Gastroesophageal sphincter (tissue), 4 donors: ENCODE results near the gene F10. TPM values are rescaled to one million over a fixed set of nuclear protein-coding genes. Genes with fewer than 3 reads are reported as not detected.

Source experiments
- ATAC-seq: fragments of 150-250 bp; one replicate; pipeline ENCODE4 v1.9.1; 2016; ENCODE audit warnings: mild to moderate bottlenecking, moderate library complexity
- H3K27ac ChIP-seq, 4 donors: fragments of 200-600 bp; sonication (generic) in 3 of 4; 1 replicate in 3 of 4; 2 replicates in 1 of 4; pipeline ENCODE4 v1.5.1; 2016 to 2019
- H3K27me3 ChIP-seq: fragments of 200-600 bp; sonication (generic); one replicate; pipeline ENCODE4 v1.5.1; 2019
- H3K36me3 ChIP-seq, 2 donors: fragments of 200-600 bp; sonication (generic); one replicate each; pipeline ENCODE4 v1.5.1; 2019; ENCODE audit warnings: control low read depth in 1 of 2
- H3K4me1 ChIP-seq, 3 donors: fragments of 200-600 bp; sonication (generic); 1 replicate in 2 of 3; 2 replicates in 1 of 3; pipeline ENCODE4 v1.5.1; 2016 to 2019; ENCODE audit warnings: control low read depth in 2 of 3
- H3K4me3 ChIP-seq, 2 donors: fragments of 200-600 bp; sonication (generic); one replicate each; pipeline ENCODE4 v1.5.1; 2019; ENCODE audit warnings: mild to moderate bottlenecking in 1 of 2, moderate library complexity in 1 of 2
- H3K9me3 ChIP-seq, 3 donors: fragments of 200-600 bp; sonication (generic); one replicate each; pipeline ENCODE4 v1.5.1; 2017 to 2019; ENCODE audit warnings: control low read depth in 2 of 3
- CTCF ChIP-seq, 4 experiments: fragments of 200-600 bp in 2 of 4; fragments of 450-650 bp in 2 of 4; sonication (generic) in 1 of 4; IDR thresholded peaks; one replicate each; pipeline ENCODE4 v1.5.1; 2017 to 2019; ENCODE audit warnings: antibody characterized with exemption in 4 of 4, mild to moderate bottlenecking in 2 of 4, moderate library complexity in 2 of 4
- EP300 ChIP-seq: sonication (generic); formaldehyde crosslinking; IDR thresholded peaks from one replicate; pipeline ENCODE4 v1.6.1; 2017; ENCODE audit warnings: antibody characterized with exemption, mild to moderate bottlenecking
- POLR2A ChIP-seq, 2 donors: fragments of 450-650 bp; IDR thresholded peaks; one replicate each; pipeline ENCODE4 v1.6.1; 2017; ENCODE audit warnings: antibody characterized with exemption in 2 of 2, mild to moderate bottlenecking in 2 of 2, moderate library complexity in 1 of 2
- POLR2AphosphoS5 ChIP-seq: sonication (generic); formaldehyde crosslinking; IDR thresholded peaks from one replicate; pipeline ENCODE4 v1.6.1; 2017; ENCODE audit warnings: antibody characterized with exemption
- WGBS, 2 donors: methylation state at CpG; one replicate each; pipeline ENCODE4 v1.1.5; 2018; ENCODE audit warnings: low coverage in 1 of 2; 5-methylcytosine and 5-hydroxymethylcytosine counted together
- total RNA-seq, 4 donors: library from RNA; depleted of rRNA; stranded (reverse); fragments of >200 nt; gene quantifications; one replicate each; pipeline ENCODE4 v1.1.0, GENCODE V29; 2016

F10 gene
- total RNA-seq, 4 donors from 2014 or later = 6.9 to 51.7 (median 12.0) TPM

GRCh38 chr13:113144255-113144629 lies 21.6 kb downstream of the F10 start:
- no peak for ATAC-seq
- peaks cover 0 to 23% of the 10 kb centered on the region in 2 donors for H3K36me3 ChIP-seq
- no peaks in the 10 kb centered on the region for H3K27me3 ChIP-seq
- H3K27ac ChIP-seq = no peak overlapping the region
- no peaks in the 10 kb centered on the region for H3K9me3 ChIP-seq
- TF ChIP-seq POLR2A (IDR thresholded peaks at IDR 0.05) (no peak), EP300 (no peak), CTCF (IDR thresholded peaks at IDR 0.05) (no peak), POLR2AphosphoS5 (no peak)
- no peaks in the 10 kb centered on the region for H3K4me1 ChIP-seq
- WGBS, 2 donors = 90% methylated on average over 5 of the region's 12 CpGs; no CpG with 5 or more reads in 1 of the 2 donors
- no peak overlapping the region for H3K4me3 ChIP-seq

DNA sequence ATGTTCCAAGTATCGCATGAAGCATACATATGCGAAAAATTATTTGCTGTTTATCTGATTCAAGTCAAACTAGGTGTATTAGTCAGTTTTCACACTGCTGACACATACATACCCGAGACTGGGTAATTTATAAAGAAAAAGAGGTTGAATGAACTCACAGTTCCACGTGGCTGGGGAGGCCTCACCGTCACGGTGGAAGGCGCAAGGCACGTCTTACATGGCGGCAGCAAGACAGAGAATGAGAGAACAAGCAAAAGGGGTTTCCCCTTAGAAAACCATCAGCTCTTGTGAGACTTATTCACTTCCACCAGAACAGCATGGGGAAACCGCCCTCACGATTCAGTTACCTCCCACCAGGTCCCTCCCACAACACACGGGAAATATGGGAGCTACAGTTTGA lies 22.9 kb downstream of the F10 start:
- no peak for ATAC-seq
- TF ChIP-seq POLR2A (IDR thresholded peaks at IDR 0.05) = no peak
- no peak for TF ChIP-seq CTCF (IDR thresholded peaks at IDR 0.05)
- TF ChIP-seq POLR2AphosphoS5 = no peak
- no peak for TF ChIP-seq EP300
- H3K27me3 ChIP-seq = no peaks in the 10 kb centered on the region
- WGBS, 2 donors = 85 to 93% methylated on average over 5 to 9 of the region's 12 CpGs
- no peaks in the 10 kb centered on the region for H3K9me3 ChIP-seq
- H3K27ac ChIP-seq = no peak overlapping the region
- no peak overlapping the region for H3K4me3 ChIP-seq
- H3K4me1 ChIP-seq = no peaks in the 10 kb centered on the region
- H3K36me3 ChIP-seq = peaks cover 0 to 22% of the 10 kb centered on the region in 2 donors

- ATAC-seq = no peak
- Histone ChIP-seq H3K36me3 (peaks cover 0 to 16% of the 10 kb centered on the region in 2 donors), H3K4me3 (no peak overlapping the region), H3K4me1 (no peaks in the 10 kb centered on the region), H3K27me3 (no peaks in the 10 kb centered on the region), H3K27ac (no peak overlapping the region), H3K9me3 (no peaks in the 10 kb centered on the region)
- 60 to 70% methylated on average over 1 to 4 of the region's 15 CpGs for WGBS, 2 donors
- TF ChIP-seq POLR2AphosphoS5 (no peak), POLR2A (IDR thresholded peaks at IDR 0.05) (no peak), EP300 (no peak), CTCF (IDR thresholded peaks at IDR 0.05) (no peak)
These were observed 23.5 kb downstream of the F10 start for GRCh38 chr13:113145911-113146598.

DNA sequence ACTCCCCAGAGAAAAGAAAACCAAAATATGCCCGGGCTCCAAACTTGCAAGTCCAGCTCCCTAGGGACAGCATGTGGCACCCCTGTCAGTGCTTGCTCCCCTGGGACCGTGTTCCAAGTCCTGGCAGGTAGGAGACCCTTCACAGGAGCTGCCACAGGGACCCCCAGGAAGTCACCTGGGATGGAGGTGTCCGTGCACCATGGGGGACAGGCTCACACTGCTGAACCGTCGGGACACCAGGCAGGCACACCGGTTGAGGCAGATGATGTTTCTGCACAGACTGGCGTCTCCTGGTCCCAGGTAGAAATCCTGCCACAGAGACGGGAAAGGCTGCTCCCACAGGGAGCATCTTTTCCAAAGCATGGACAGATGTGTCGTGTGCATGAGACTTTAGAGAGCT lies 24.2 kb downstream of the F10 start:
- no peaks in the 10 kb centered on the region for H3K9me3 ChIP-seq

DNA sequence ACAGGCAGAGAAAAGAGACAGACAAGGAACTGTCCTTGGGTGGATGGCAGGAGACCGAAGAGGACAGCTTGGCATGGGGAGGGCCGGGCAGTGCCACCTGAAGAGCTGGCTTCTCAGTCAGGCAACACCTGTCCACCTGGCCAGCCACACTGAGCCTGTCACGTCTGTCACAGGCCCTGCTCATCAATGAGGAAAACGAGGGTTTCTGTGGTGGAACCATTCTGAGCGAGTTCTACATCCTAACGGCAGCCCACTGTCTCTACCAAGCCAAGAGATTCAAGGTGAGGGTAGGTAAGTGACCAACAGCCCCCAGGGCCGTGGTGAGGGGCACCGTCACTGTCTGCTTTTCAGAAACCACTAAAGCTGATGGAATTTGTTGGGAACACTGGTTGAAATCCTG lies 24.6 kb downstream of the F10 start:
- no peak overlapping the region for H3K27ac ChIP-seq
- peaks cover 0 to 4% (median 0%) of the 10 kb centered on the region in 3 donors for H3K4me1 ChIP-seq
- no peak for ATAC-seq
- peaks cover 0 to 14% of the 10 kb centered on the region in 2 donors for H3K36me3 ChIP-seq
- no peak overlapping the region for H3K4me3 ChIP-seq
- no peaks in the 10 kb centered on the region for H3K27me3 ChIP-seq
- TF ChIP-seq POLR2A (IDR thresholded peaks at IDR 0.05) (no peak), CTCF (IDR thresholded peaks at IDR 0.05) (no peak), EP300 (no peak), POLR2AphosphoS5 (no peak)
- WGBS, 2 donors = 89 to 92% methylated on average over 2 to 6 of the region's 8 CpGs
- no peaks in the 10 kb centered on the region for H3K9me3 ChIP-seq

More for the DNA sequence above, 24.2 kb downstream of the F10 start:
- Histone ChIP-seq H3K27ac (no peak overlapping the region), H3K36me3 (peaks cover 0 to 14% of the 10 kb centered on the region in 2 donors), H3K27me3 (no peaks in the 10 kb centered on the region), H3K4me1 (no peaks in the 10 kb centered on the region), H3K4me3 (no peak overlapping the region)
- TF ChIP-seq EP300 (no peak), POLR2A (IDR thresholded peaks at IDR 0.05) (no peak)
- WGBS, 2 donors = 40 to 72% methylated on average over 1 to 3 of the region's 9 CpGs
- no peak for ATAC-seq
